ENCODE results near the gene MICU2.

The MICU2 gene

GRCh38 chr13:21453387-21454081 lies 150.4 kb downstream of the MICU2 start:
- Histone ChIP-seq H3K27me3 (ENCODE audit: insufficient read depth, low read length) (no peaks in the 10 kb centered on the region), H3K9me3 (ENCODE audit: insufficient read depth, low read depth, low read length) (no peaks in the 10 kb centered on the region; the same call in 1 of the 2 replicates), H3K4me1 (ENCODE audit: insufficient read depth, low read length) (no peaks in the 10 kb centered on the region; the same call in 1 of the 2 replicates), H3K9ac (ENCODE audit: low read depth, low read length) (no peak overlapping the region), H3K4me3 (ENCODE audit: low read length) (no peak overlapping the region), H3K27ac (ENCODE audit: low read length) (no peak overlapping the region), H3K36me3 (ENCODE audit: insufficient read depth, low read depth, low read length) (no peaks in the 10 kb centered on the region)

- Histone ChIP-seq H3K9ac (ENCODE audit: low read depth, low read length) (no peak overlapping the region), H3K27me3 (ENCODE audit: insufficient read depth, low read length) (no peaks in the 10 kb centered on the region), H3K4me3 (ENCODE audit: low read length) (no peak overlapping the region), H3K27ac (ENCODE audit: low read length) (no peak overlapping the region), H3K4me1 (ENCODE audit: insufficient read depth, low read length) (no peaks in the 10 kb centered on the region), H3K9me3 (ENCODE audit: insufficient read depth, low read depth, low read length) (peaks cover 3% of the 10 kb centered on the region; the same call in 1 of the 2 replicates), H3K36me3 (ENCODE audit: insufficient read depth, low read depth, low read length) (no peaks in the 10 kb centered on the region)
These were observed 153.0 kb downstream of the MICU2 start for GRCh38 chr13:21450936-21451335.

GRCh38 chr13:21446656-21447055 lies 157.3 kb downstream of the MICU2 start:
- H3K27me3 ChIP-seq (ENCODE audit: insufficient read depth, low read length) = no peaks in the 10 kb centered on the region
- H3K4me3 ChIP-seq (ENCODE audit: low read length) = no peak overlapping the region
- no peaks in the 10 kb centered on the region for H3K4me1 ChIP-seq (ENCODE audit: insufficient read depth, low read length)
- H3K9me3 ChIP-seq (ENCODE audit: insufficient read depth, low read depth, low read length) = peaks cover 3% of the 10 kb centered on the region; the same call in 1 of the 2 replicates
- H3K27ac ChIP-seq (ENCODE audit: low read length) = no peak overlapping the region
- H3K9ac ChIP-seq (ENCODE audit: low read depth, low read length) = no peak overlapping the region
- H3K36me3 ChIP-seq (ENCODE audit: insufficient read depth, low read depth, low read length) = no peaks in the 10 kb centered on the region

- Histone ChIP-seq H3K36me3 (ENCODE audit: insufficient read depth, low read depth, low read length) (no peaks in the 10 kb centered on the region), H3K9ac (ENCODE audit: low read depth, low read length) (no peak overlapping the region), H3K27me3 (ENCODE audit: insufficient read depth, low read length) (no peaks in the 10 kb centered on the region), H3K27ac (ENCODE audit: low read length) (no peak overlapping the region), H3K4me3 (ENCODE audit: low read length) (no peak overlapping the region), H3K9me3 (ENCODE audit: insufficient read depth, low read depth, low read length) (peaks cover 3% of the 10 kb centered on the region; the same call in 1 of the 2 replicates), H3K4me1 (ENCODE audit: insufficient read depth, low read length) (no peaks in the 10 kb centered on the region)
These were observed 158.2 kb downstream of the MICU2 start for GRCh38 chr13:21445759-21446158.

- Histone ChIP-seq H3K27ac (ENCODE audit: low read length) (no peak overlapping the region), H3K4me3 (ENCODE audit: low read length) (no peak overlapping the region), H3K36me3 (ENCODE audit: insufficient read depth, low read depth, low read length) (no peaks in the 10 kb centered on the region), H3K27me3 (ENCODE audit: insufficient read depth, low read length) (no peaks in the 10 kb centered on the region), H3K9ac (ENCODE audit: low read depth, low read length) (no peak overlapping the region), H3K4me1 (ENCODE audit: insufficient read depth, low read length) (no peaks in the 10 kb centered on the region), H3K9me3 (ENCODE audit: insufficient read depth, low read depth, low read length) (peaks cover 6% of the 10 kb centered on the region; the same call in 1 of the 2 replicates)
These were observed 160.8 kb downstream of the MICU2 start for GRCh38 chr13:21443171-21443570.
